ENCODE measurements around the gene FOXF1. TPM values are rescaled to one million over a fixed set of nuclear protein-coding genes. Genes with fewer than 3 reads are reported as not detected.

The FOXF1 gene
- polyA plus RNA-seq, 2 of the 4 experiments (the other 2 are of a cell fraction): not detected

- POLR2A ChIA-PET: no interaction called here
- no peak overlapping the region for H3K27ac ChIP-seq
- H3K9me3 ChIP-seq: no peaks in the 10 kb centered on the region
- ATAC-seq: no peak
- FAIRE-seq: no peak
- H3K4me1 ChIP-seq: no peaks in the 10 kb centered on the region
- no peak for DNase-seq (ENCODE audit: low read depth in 1 of 2, low spot score in 1 of 2)
- no peak for TF ChIP-seq ELK1 (IDR thresholded peaks at IDR 0.05; ENCODE audit: low read depth, low read length)
- no peak overlapping the region for H3K4me3 ChIP-seq
- 97% methylated on average over 17 of the region's 17 CpGs for WGBS (ENCODE audit: missing lambda C conversion rate)
- H3K4me2 ChIP-seq: no peak overlapping the region
- CTCF ChIA-PET: interaction anchor here (0.6 to 1.7 kb wide), 5 partner anchors 16 to 24 kb away, joined by 3 to 4 read pairs (median 3); no protein-coding TSS in a partner anchor
Measured at GRCh38 chr16:86536621-86537020, 26.3 kb downstream of the FOXF1 start.

GRCh38 chr16:86537486-86537885, 27.2 kb downstream of the FOXF1 start:
- WGBS (ENCODE audit: missing lambda C conversion rate): 95% methylated on average over 4 of the region's 4 CpGs
- POLR2A ChIA-PET: no interaction called here
- Histone ChIP-seq H3K4me2 (no peak overlapping the region), H3K4me3 (no peak overlapping the region), H3K9me3 (no peaks in the 10 kb centered on the region), H3K4me1 (no peaks in the 10 kb centered on the region), H3K27ac (no peak overlapping the region)
- no peak for FAIRE-seq
- TF ChIP-seq GATA3 (IDR thresholded peaks at IDR 0.05; ENCODE audit: borderline replicate concordance): no peak
- no peak for TF ChIP-seq FOSL2 (IDR thresholded peaks at IDR 0.05)
- TF ChIP-seq FOSL2 (CRISPR knock-in tag; IDR thresholded peaks at IDR 0.05): no peak
- no peak for TF ChIP-seq POLR2A (IDR thresholded peaks at IDR 0.05; ENCODE audit: low read length)
- TF ChIP-seq CEBPB (IDR thresholded peaks at IDR 0.05): no peak
- no peak for TF ChIP-seq ZC3H11A (IDR thresholded peaks at IDR 0.05)
- no peak for TF ChIP-seq FOXS1 (CRISPR knock-in tag; IDR thresholded peaks at IDR 0.05)
- no peak for TF ChIP-seq EHF (CRISPR knock-in tag; IDR thresholded peaks at IDR 0.05)
- no peak for TF ChIP-seq HDAC2 (IDR thresholded peaks at IDR 0.05)
- no peak for TF ChIP-seq ATOH8 (CRISPR knock-in tag; IDR thresholded peaks at IDR 0.05; ENCODE audit: low read depth)
- no peak for TF ChIP-seq BCL3 (IDR thresholded peaks at IDR 0.05)
- TF ChIP-seq USF2 (IDR thresholded peaks at IDR 0.05): no peak
- TF ChIP-seq FOSB (CRISPR knock-in tag; IDR thresholded peaks at IDR 0.05): no peak
- no peak for TF ChIP-seq CTCF (IDR thresholded peaks at IDR 0.05)
- TF ChIP-seq REST (IDR thresholded peaks at IDR 0.05): no peak
- no peak for TF ChIP-seq CHD4 (IDR thresholded peaks at IDR 0.05; ENCODE audit: borderline replicate concordance)
- TF ChIP-seq E2F6 (IDR thresholded peaks at IDR 0.05; ENCODE audit: borderline replicate concordance, low read depth): no peak
- no peak for TF ChIP-seq RNF2 (IDR thresholded peaks at IDR 0.05; ENCODE audit: borderline replicate concordance, low read depth)
- no peak for ATAC-seq
- DNase-seq (ENCODE audit: low read depth in 1 of 2, low spot score in 1 of 2): no peak
- CTCF ChIA-PET: interaction anchor here (0.8 to 1.7 kb wide), 4 partner anchors 17 to 525 kb away, joined by 3 to 4 read pairs (median 3); no protein-coding TSS in a partner anchor
